Esophagus muscularis mucosa (tissue), 4 donors: Measurements from ENCODE around the gene PPP2R5C.

ENCODE experiments used
- EP300 ChIP-seq: sonication (generic); formaldehyde crosslinking; IDR thresholded peaks from one replicate; pipeline ENCODE4 v1.6.1; 2017; ENCODE audit warnings: antibody characterized with exemption
- POLR2A ChIP-seq: fragments of 450-650 bp; IDR thresholded peaks from one replicate; pipeline ENCODE4 v1.6.1; 2017; ENCODE audit warnings: antibody characterized with exemption, moderate library complexity, mild to moderate bottlenecking, low read depth
- TF ChIP-seq, protein P1 (sequence below), 3 experiments: fragments of 200-600 bp in 2 of 3; fragments of 450-650 bp in 1 of 3; sonication (generic) in 2 of 3; IDR thresholded peaks; one replicate each; pipeline ENCODE4 v1.5.1; 2017 to 2019; ENCODE audit warnings: antibody characterized with exemption in 3 of 3, mild to moderate bottlenecking in 2 of 3, moderate library complexity in 1 of 3

DNA sequence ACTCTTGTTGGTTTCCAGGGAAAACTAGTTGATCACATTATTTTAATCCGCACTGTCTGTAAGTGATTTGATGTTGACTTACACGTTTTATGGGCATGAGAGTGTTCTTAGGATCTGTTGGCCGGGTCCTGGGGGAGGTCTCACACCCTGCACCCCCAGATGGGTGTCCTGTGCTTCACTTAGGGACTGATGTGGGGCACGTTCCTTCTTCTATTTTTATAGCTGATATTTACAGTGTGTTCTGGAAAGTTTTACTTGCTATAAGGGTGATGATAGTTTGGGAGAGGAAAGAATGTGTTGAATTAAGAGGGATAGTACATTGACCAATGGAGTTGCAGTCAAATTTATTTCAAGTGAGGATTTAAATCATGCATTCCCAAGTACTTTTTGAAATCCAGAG lies 106.3 kb downstream of the PPP2R5C start:
- TF ChIP-seq, protein P1, sequence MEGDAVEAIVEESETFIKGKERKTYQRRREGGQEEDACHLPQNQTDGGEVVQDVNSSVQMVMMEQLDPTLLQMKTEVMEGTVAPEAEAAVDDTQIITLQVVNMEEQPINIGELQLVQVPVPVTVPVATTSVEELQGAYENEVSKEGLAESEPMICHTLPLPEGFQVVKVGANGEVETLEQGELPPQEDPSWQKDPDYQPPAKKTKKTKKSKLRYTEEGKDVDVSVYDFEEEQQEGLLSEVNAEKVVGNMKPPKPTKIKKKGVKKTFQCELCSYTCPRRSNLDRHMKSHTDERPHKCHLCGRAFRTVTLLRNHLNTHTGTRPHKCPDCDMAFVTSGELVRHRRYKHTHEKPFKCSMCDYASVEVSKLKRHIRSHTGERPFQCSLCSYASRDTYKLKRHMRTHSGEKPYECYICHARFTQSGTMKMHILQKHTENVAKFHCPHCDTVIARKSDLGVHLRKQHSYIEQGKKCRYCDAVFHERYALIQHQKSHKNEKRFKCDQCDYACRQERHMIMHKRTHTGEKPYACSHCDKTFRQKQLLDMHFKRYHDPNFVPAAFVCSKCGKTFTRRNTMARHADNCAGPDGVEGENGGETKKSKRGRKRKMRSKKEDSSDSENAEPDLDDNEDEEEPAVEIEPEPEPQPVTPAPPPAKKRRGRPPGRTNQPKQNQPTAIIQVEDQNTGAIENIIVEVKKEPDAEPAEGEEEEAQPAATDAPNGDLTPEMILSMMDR (IDR thresholded peaks at IDR 0.05) = no peak
- TF ChIP-seq POLR2A (no peak), EP300 (no peak)
